H9 (cell line): ENCODE measurements around the gene NAA20. TPM values are rescaled to one million over a fixed set of nuclear protein-coding genes. Genes with fewer than 3 reads are reported as not detected.

Source experiments
- DNase-seq: peaks from one replicate; pipeline ENCODE4 v3.0.0-alpha.2; 2017
- H2AFZ ChIP-seq: one replicate; pipeline ENCODE4 v1.6.1; 2013; ENCODE audit warnings: mild to moderate bottlenecking, low read length, control low read depth, moderate library complexity
- H2AK5ac ChIP-seq: 2 replicates; pipeline ENCODE4 v1.6.1; 2013; ENCODE audit warnings: low read length, control low read depth, mixed read lengths; ENCODE audit not compliant: insufficient read length
- H2BK120ac ChIP-seq: one replicate; pipeline ENCODE4 v1.6.1; 2013; ENCODE audit warnings: low read depth, mild to moderate bottlenecking, low read length, control low read depth, inconsistent platforms; ENCODE audit not compliant: poor library complexity, severe bottlenecking
- H2BK12ac ChIP-seq: 2 replicates; pipeline ENCODE4 v1.6.1; 2013; ENCODE audit warnings: low read length, control low read depth, mixed read lengths, low read depth; ENCODE audit not compliant: insufficient read length
- H2BK15ac ChIP-seq: 2 replicates; pipeline ENCODE4 v1.6.1; 2013; ENCODE audit warnings: low read depth, low read length, control low read depth
- H2BK20ac ChIP-seq: one replicate; pipeline ENCODE4 v1.6.1; 2013; ENCODE audit warnings: low read depth, mild to moderate bottlenecking, low read length, control low read depth, inconsistent platforms; ENCODE audit not compliant: poor library complexity, severe bottlenecking
- H2BK5ac ChIP-seq: 2 replicates; pipeline ENCODE4 v1.6.1; 2013; ENCODE audit warnings: low read length, control low read depth, mixed read lengths; ENCODE audit not compliant: insufficient read length
- H3K14ac ChIP-seq: 2 replicates; pipeline ENCODE4 v1.6.1; 2013; ENCODE audit warnings: low read length, control low read depth; ENCODE audit not compliant: insufficient read depth
- H3K18ac ChIP-seq: 2 replicates; pipeline ENCODE4 v1.6.1; 2013; ENCODE audit warnings: low read depth, mild to moderate bottlenecking, mixed read lengths, low read length, control low read depth; ENCODE audit not compliant: insufficient read length
- H3K23ac ChIP-seq: 2 replicates; pipeline ENCODE4 v1.6.1; 2013; ENCODE audit warnings: low read length, control low read depth, mixed read lengths, low read depth; ENCODE audit not compliant: insufficient read length
- H3K23me2 ChIP-seq: 2 replicates; pipeline ENCODE4 v1.6.1; 2013; ENCODE audit warnings: low read depth, mild to moderate bottlenecking, mixed read lengths, low read length, control low read depth; ENCODE audit not compliant: insufficient read length, poor library complexity, severe bottlenecking
- H3K27ac ChIP-seq: 2 replicates; pipeline ENCODE4 v1.5.1; 2013; ENCODE audit warnings: low read length, control low read depth, mixed read lengths, low read depth; ENCODE audit not compliant: insufficient read length
- H3K27me3 ChIP-seq: 2 replicates; pipeline ENCODE4 v1.6.1; 2013; ENCODE audit warnings: low read length, control low read depth, inconsistent platforms; ENCODE audit not compliant: insufficient read depth
- H3K4ac ChIP-seq: 2 replicates; pipeline ENCODE4 v1.6.1; 2013; ENCODE audit warnings: low read depth, mild to moderate bottlenecking, control low read depth, inconsistent platforms, low read length, moderate library complexity
- H3K4me1 ChIP-seq: 2 replicates; pipeline ENCODE4 v1.6.1; 2013; ENCODE audit warnings: low read length, control low read depth, inconsistent platforms; ENCODE audit not compliant: insufficient read depth
- H3K4me2 ChIP-seq: 2 replicates; pipeline ENCODE4 v1.6.1; 2013; ENCODE audit warnings: low read length, control low read depth, mixed read lengths; ENCODE audit not compliant: insufficient read length, insufficient read depth
- H3K56ac ChIP-seq: 2 replicates; pipeline ENCODE4 v1.6.1; 2013; ENCODE audit warnings: low read depth, mild to moderate bottlenecking, mixed read lengths, low read length, control low read depth; ENCODE audit not compliant: insufficient read length
- H3K79me1 ChIP-seq: 2 replicates; pipeline ENCODE4 v1.6.1; 2013; ENCODE audit warnings: low read depth, mild to moderate bottlenecking, moderate library complexity, low read length, control low read depth, inconsistent platforms; ENCODE audit not compliant: insufficient read depth, poor library complexity, severe bottlenecking
- H3K79me2 ChIP-seq: 2 replicates; pipeline ENCODE4 v1.6.1; 2013; ENCODE audit warnings: low read length, control low read depth, inconsistent platforms; ENCODE audit not compliant: insufficient read depth
- H3K9ac ChIP-seq: 2 replicates; pipeline ENCODE4 v1.6.1; 2013; ENCODE audit warnings: low read length, control low read depth, mixed read lengths; ENCODE audit not compliant: insufficient read length; ENCODE audit errors: extremely low read depth
- H3K9me3 ChIP-seq: one replicate; pipeline ENCODE4 v1.6.1; 2013; ENCODE audit warnings: low read depth, low read length, inconsistent platforms; ENCODE audit not compliant: control insufficient read depth
- H3T11ph ChIP-seq: one replicate; pipeline ENCODE4 v1.6.1; 2013; ENCODE audit warnings: mild to moderate bottlenecking, low read length, control low read depth, inconsistent platforms
- H4K20me1 ChIP-seq: one replicate; pipeline ENCODE4 v1.6.1; 2013; ENCODE audit not compliant: control insufficient read depth, insufficient read length, insufficient read depth
- H4K5ac ChIP-seq: 2 replicates; pipeline ENCODE4 v1.6.1; 2013; ENCODE audit warnings: low read depth, mild to moderate bottlenecking, mixed read lengths, low read length, control low read depth; ENCODE audit not compliant: insufficient read length
- H4K8ac ChIP-seq: replicated peaks from 2 replicates; pipeline ENCODE4 v1.6.1; 2013; ENCODE audit warnings: low read length, control low read depth, mixed read lengths, low read depth; ENCODE audit not compliant: insufficient read length
- H4K91ac ChIP-seq: 2 replicates; pipeline ENCODE4 v1.6.1; 2013; ENCODE audit warnings: low read depth, mild to moderate bottlenecking, moderate library complexity, mixed read lengths, low read length, control low read depth; ENCODE audit not compliant: insufficient read length
- H3K27ac Mint-ChIP-seq, 3 experiments: 2 replicates in 2 of 3; 3 replicates in 1 of 3; pipeline ENCODE4 v1.8.0; 2020 to 2021; ENCODE audit warnings: mixed read lengths in 3 of 3, mild to moderate bottlenecking in 1 of 3, moderate library complexity in 1 of 3
- H3K27me3 Mint-ChIP-seq: 2 replicates; pipeline ENCODE4 v1.8.0; 2021; ENCODE audit warnings: low read depth, mild to moderate bottlenecking, moderate library complexity, mixed read lengths
- H3K36me3 Mint-ChIP-seq, 3 experiments: 2 replicates in 2 of 3; 3 replicates in 1 of 3; pipeline ENCODE4 v1.8.0; 2020 to 2021; ENCODE audit warnings: low read depth in 3 of 3, mixed read lengths in 3 of 3; ENCODE audit not compliant: insufficient read depth in 1 of 3
- H3K4me1 Mint-ChIP-seq, 2 experiments: 2 replicates each; pipeline ENCODE4 v1.8.0; 2020; ENCODE audit warnings: mixed read lengths in 2 of 2
- H3K4me3 Mint-ChIP-seq, 2 experiments: 2 replicates in 1 of 2; 3 replicates in 1 of 2; pipeline ENCODE4 v1.8.0; 2020 to 2021; ENCODE audit warnings: mild to moderate bottlenecking in 2 of 2, mixed read lengths in 2 of 2, moderate library complexity in 1 of 2
- H3K9me3 Mint-ChIP-seq, 2 experiments: 2 replicates in 1 of 2; 3 replicates in 1 of 2; pipeline ENCODE4 v1.8.0; 2020; ENCODE audit warnings: mild to moderate bottlenecking in 2 of 2, mixed read lengths in 2 of 2, moderate library complexity in 1 of 2
- CTCF ChIP-seq: fragments of 200-600 bp; sonication (generic); conservative IDR thresholded peaks from 3 replicates; pipeline ENCODE4 v1.8.0; 2021; ENCODE audit warnings: antibody characterized with exemption, mild to moderate bottlenecking
- WGBS: extraction: QIAGEN DNeasy Blood & Tissue Kit; methylation state at CpG from one replicate; pipeline ENCODE4 v1.1.7; 2013; ENCODE audit warnings: missing lambda C conversion rate, low lambda C conversion rate, mixed read lengths; ENCODE audit not compliant: insufficient read length; ENCODE audit errors: extremely low coverage; 5-methylcytosine and 5-hydroxymethylcytosine counted together
- total RNA-seq: library from RNA; stranded (reverse); gene quantifications from 2 replicates; pipeline ENCODE4 v1.2.1, GENCODE V29; 2021

NAA20 gene
- total RNA-seq, 1 experiment from 2014 or later: 48.1 TPM

GRCh38 chr20:20076297-20077065 lies 59.3 kb downstream of the NAA20 start:
- H3K79me2 ChIP-seq: no peaks in the 10 kb centered on the region
- no peaks in the 10 kb centered on the region for H3K36me3 Mint-ChIP-seq
- no peak overlapping the region for H3K4ac ChIP-seq
- H3K27ac ChIP-seq: no peak overlapping the region
- no peak overlapping the region for H4K91ac ChIP-seq
- H3K9ac ChIP-seq: no peak overlapping the region
- H3K4me1 Mint-ChIP-seq: peaks cover 22 to 23% of the 10 kb centered on the region in 2 experiments
- H3K23ac ChIP-seq: no peak overlapping the region
- no peak overlapping the region for H3K18ac ChIP-seq
- no CpG with 5 or more reads among the region's 9 CpGs for WGBS
- H3K9me3 Mint-ChIP-seq: no peaks in the 10 kb centered on the region
- H2AFZ ChIP-seq: no peak overlapping the region
- no peak overlapping the region for H3K4me2 ChIP-seq
- H3K27me3 ChIP-seq: no peaks in the 10 kb centered on the region; the same call in none of the 2 replicates
- no peaks in the 10 kb centered on the region for H3K23me2 ChIP-seq
- no peak overlapping the region for H3K27ac Mint-ChIP-seq
- H3K4me3 Mint-ChIP-seq: no peak overlapping the region
- H2AK5ac ChIP-seq: no peak overlapping the region
- no peaks in the 10 kb centered on the region for H3K9me3 ChIP-seq
- TF ChIP-seq CTCF: no peak
- H3K4me1 ChIP-seq: peaks cover 5% of the 10 kb centered on the region; the same call in 1 of the 2 replicates
- no peak overlapping the region for H4K8ac ChIP-seq
- no peaks in the 10 kb centered on the region for H3K79me1 ChIP-seq
- H3T11ph ChIP-seq: no peak overlapping the region
- H4K5ac ChIP-seq: no peak overlapping the region
- no peak overlapping the region for H2BK12ac ChIP-seq
- H4K20me1 ChIP-seq: no peaks in the 10 kb centered on the region
- H2BK120ac ChIP-seq: no peak overlapping the region
- H3K56ac ChIP-seq: no peak overlapping the region
- no peak overlapping the region for H2BK5ac ChIP-seq
- no peak overlapping the region for H2BK15ac ChIP-seq
- no peak for DNase-seq
- no peak overlapping the region for H2BK20ac ChIP-seq
- no peak overlapping the region for H3K14ac ChIP-seq
- peaks cover 4% of the 10 kb centered on the region for H3K27me3 Mint-ChIP-seq
